Stimulated activated naive CD4-positive, alpha-beta T cell treated with Interleukin-2 at 50 U/mL for 16 hours (primary cell): ENCODE data around the gene NUP133.
"Not testable (repeated sequence)": the region's sequence is repeated elsewhere in the genome, so short reads cannot be mapped to it uniquely, and the experiment has no call there.

Experiments
- DNase-seq: peaks from one replicate; lab custom pipeline; 2025; lab: John Stamatoyannopoulos, UW

NUP133 gene

GRCh38 chr1:229448845-229449244, 59.3 kb downstream of the NUP133 start:
- no peak for DNase-seq

DNA sequence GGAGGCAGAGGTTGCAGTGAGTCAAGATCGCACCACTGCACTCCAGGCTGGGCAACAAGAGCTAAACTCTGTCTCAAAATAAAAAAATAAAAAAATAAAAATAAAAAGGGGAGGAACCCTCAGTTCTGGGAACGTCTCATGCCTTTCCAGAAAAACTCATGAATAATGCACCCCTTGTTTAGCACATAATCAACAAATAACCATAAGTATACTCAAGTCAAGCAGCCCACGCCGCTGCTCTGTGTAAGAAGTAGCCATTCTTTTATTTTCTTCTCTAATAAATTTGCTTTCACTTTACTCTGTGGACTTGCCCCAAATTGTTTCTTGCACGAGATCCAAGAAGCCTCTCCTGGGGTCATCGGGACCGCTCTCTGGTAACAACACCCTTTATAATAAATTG, 59.8 kb downstream of the NUP133 start:
- DNase-seq, result no peak

- DNase-seq, result no peak
Observed at GRCh38 chr1:229447809-229448252, 60.3 kb downstream of the NUP133 start.

GRCh38 chr1:229445828-229446227, 62.3 kb downstream of the NUP133 start:
- no peak for DNase-seq

- no peak for DNase-seq
Observed at GRCh38 chr1:229440851-229441537, 67.1 kb downstream of the NUP133 start.

- no peak for DNase-seq
Observed at GRCh38 chr1:229438021-229438420, 70.1 kb downstream of the NUP133 start.

- no peak for DNase-seq
Observed at GRCh38 chr1:229437443-229437842, 70.7 kb downstream of the NUP133 start.

- DNase-seq, result no peak
Observed at GRCh38 chr1:229436201-229436600, 71.9 kb downstream of the NUP133 start.

DNA sequence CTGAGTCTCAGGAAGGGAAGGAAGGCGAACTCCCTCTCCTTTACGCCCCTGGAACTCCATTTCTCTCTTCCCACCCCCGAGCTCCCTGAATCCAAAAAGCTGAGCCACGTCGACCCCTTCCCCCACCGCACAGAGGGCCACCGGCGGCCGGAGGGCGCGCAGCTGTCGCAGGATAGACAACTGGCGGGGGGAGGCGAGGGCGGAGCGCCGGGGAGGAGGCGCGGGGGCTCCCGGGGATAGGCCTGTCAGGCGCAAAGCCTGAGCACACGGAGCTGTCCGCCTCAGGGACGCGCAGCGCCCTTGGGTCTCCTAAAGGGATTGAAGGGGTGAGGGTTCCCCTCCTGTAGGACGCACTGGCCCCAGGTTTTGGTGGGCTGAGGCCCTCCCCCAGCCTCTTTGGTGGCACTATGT, 73.5 kb downstream of the NUP133 start:
- no peak for DNase-seq

DNA sequence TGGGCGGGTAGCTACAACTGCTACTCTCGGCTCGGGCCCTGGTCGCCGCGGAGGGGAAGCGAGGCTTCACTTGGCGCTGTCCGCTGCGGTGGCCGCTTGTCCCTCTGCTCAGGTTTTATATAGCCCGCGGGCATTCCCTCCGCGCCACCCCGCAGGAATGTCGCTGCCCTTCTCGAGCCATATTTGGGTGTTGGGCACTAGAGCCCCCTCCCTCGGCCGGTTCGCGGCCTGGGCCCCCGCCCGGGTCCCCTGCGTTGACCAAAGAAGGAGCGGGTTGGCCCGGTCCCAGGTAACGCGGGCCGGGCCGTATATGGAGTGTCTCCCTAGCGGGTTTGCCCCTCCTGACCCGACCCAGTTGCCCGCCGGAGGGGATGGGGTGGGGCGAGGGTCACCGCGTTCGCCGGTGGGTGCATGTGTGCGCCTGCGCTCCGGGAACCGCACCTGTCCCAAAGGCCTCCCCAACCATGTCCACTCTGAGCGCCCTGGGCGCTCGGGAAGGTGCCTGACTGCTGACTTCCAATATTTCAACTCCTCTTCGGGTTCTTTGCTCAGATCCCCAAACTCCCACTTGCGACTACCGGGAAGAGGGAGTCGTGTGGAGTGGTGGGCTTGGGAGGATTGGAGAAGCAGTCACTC, 74.0 kb downstream of the NUP133 start, which contains the start of gene ACTA1:
Gene ACTA1 (minus strand): TSS at position 90 of the 636 bp plus-strand sequence. CDS start 979 bp downstream, outside the sequence.
- no peak for DNase-seq

GRCh38 chr1:229433364-229434004, 74.7 kb downstream of the NUP133 start:
- DNase-seq, result no peak

DNA sequence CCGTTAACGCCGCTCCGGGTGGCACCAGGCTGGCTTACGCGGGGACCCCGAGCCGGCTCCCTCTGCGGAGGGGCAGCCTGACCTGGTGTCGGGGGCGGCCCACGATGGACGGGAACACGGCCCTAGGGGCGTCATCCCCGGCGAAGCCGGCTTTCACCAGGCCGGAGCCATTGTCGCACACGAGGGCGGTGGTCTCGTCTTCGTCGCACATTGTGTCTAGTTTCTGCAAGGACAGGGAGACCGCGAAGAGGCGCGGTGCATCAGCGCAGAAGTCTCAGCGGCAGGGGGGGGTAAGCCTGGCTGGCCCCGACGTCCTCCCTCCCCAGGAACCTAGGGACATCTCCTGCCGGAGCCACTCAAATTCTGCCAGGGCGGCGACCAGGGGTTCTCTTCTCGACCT, 75.2 kb downstream of the NUP133 start:
- DNase-seq, result no peak

- no peak for DNase-seq
Observed at GRCh38 chr1:229432116-229432461, 76.1 kb downstream of the NUP133 start.

- DNase-seq, result no peak
Observed at GRCh38 chr1:229431284-229432115, 76.6 kb downstream of the NUP133 start.

GRCh38 chr1:229430761-229431283, 77.3 kb downstream of the NUP133 start:
- DNase-seq, result peak; percentile 29

DNA sequence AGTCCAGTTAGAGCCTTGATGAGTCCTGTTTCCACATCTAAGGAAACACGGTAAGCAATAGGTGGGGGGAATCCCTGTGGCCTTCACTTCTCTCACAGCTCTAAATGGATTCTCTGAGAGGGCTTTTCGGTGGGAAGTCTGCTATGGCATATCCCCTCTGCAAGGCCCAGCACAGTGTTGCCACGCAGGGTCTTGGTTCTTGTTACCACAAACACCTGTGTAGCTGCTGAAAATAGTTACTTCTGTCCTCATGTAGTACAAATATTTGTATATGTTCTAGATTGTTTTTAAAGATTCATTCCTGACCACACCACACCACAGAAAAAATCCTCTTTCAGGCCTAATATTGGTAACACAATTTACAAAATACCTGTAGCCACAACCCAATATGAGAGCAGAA, 79.9 kb downstream of the NUP133 start:
- no peak for DNase-seq

GRCh38 chr1:229427572-229427971, 80.6 kb downstream of the NUP133 start:
- DNase-seq, result no peak

DNA sequence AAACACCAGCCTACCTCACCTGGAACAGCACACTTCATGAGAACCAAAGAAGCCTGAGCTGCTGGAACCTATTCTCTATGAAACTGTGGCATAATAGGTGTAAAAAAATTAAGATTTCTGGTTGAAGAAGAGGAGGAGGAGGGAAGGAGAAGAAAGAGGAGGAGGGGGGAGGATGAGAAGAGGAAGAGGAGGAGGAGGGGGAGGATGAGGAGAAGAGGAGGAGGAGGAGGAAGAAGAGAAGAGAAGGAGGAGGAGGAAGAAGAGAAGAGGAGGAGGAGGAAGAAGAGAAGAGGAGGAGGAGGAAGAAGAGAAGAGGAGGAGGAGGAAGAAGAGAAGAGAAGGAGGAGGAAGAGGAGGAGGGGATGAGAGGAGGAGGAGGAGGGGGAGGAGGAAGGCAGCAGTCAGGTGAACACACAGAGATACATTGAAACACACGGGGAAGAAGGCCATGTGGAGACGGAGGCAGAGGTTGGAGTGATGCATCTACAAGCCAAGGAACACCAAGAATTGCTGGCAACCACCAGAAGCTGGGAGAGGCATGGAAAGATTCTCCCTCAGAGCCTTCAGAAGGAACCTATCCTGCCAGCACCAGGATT, 82.5 kb downstream of the NUP133 start:
- DNase-seq, result no peak

DNA sequence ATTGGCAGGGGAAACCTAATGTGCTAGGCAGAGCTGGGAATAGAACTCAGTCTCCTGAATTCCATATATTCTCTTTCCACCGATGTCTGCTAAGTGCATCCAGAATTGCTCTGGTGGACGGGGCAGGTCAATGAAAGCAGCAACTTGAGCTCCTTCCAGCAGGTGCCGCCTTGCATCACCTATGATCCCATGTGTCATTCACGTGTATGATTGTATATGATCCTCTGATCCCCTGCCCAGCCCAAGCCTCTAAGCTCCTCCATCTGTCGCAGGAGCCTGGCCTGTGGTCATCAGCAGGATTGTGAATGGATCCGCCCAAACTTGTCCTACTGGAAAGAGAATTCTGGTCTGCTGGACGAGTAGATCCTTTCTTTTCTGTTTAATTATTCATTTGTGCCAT, 87.4 kb downstream of the NUP133 start:
- DNase-seq, result no peak

GRCh38 chr1:229420224-229420623, 87.9 kb downstream of the NUP133 start:
- no peak for DNase-seq

DNA sequence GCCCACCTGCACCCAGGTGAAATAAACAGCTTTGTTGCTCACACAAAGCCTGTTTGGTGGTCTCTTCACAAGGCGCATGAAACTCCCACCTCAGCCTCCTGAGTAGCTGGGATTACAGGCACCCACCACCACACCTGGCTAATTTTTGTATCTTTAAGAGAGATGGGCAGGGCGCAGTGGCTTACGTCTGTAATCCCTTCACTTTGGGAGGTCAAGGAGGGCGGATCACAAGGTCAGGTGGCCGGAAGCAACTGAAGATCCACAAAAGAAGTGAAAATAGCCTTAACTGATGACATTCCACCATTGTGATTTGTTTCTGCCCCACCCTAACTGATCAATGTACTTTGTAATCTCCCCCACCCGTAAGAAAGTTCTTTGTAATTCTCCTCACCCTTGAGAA, 89.6 kb downstream of the NUP133 start:
- DNase-seq, result not testable (repeated sequence)

DNA sequence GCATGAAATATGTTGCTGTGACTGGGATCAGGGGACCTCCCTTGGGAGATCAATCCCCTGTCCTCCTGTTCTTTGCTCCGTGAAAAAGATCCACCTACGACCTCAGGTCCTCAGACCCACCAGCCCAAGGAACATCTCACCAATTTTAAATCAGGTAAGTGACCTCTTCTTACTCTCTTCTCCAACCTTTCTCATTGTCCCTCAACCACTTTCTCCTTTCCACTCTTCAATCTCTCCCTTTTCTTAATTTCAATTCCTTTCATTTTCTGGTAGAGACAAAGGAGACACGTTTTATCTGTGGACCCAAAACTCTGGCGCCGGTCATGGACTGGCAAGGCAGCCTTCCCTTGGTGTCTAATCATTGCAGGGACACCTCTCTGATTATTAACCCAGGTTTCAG, 95.3 kb downstream of the NUP133 start:
- not testable (repeated sequence) for DNase-seq
